ENCODE data around the gene ZDHHC14. TPM values are rescaled to one million over a fixed set of nuclear protein-coding genes. Genes with fewer than 3 reads are reported as not detected.

Gene ZDHHC14
- total and polyA plus RNA-seq, 2 of the 8 experiments (the other 6 are each of a cell fraction or from before 2014, with no cell fraction given) = 2.9 to 5.3 TPM

DNA sequence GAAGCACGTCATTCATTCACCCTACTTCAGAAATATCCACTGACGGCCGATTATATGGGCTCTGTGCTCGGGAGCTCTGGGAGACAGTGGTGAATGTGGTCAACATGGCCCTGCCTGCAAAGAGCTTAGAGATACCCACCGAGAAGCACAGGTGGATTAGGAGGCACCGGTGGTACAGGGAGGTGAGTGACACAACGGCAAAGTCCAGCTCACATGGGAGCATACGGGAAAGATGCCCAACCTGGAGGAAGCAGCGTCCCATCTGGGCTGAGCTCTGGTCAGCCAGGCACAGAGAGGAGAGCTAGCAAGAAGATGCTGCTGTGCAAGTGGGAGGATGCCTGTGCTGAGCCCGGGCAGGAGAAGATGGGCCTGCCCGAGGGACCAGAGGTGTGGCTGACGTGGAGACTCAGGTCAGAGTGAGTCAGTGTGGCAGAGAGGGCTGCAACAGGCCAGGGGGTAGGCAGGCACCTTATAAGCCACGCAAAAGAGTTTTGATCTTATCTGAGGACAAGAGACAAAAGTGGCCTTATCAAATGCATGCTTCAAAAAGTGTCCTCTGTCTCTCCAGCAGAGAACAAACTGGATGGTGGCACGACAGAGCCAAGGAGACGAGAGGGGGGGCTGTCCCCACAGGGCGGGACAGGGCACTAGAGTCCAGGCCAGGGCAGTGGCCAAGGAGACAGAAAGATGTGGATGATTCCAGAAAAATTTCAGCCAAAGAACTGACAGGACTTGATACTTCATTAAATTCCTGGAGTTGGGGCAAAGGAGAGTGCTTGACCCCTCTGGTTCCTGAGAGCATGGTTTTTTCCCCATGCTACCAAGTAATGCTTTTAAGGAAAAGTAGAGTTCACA is 227.5 kb downstream of the ZDHHC14 start (continued):
- TF ChIP-seq NRF1 (IDR thresholded peaks at IDR 0.05; ENCODE audit: low read depth, low read length) (no peak), SAP30 (IDR thresholded peaks at IDR 0.05; ENCODE audit: insufficient read depth, insufficient replicate concordance, low read length) (no peak), RFX5 (IDR thresholded peaks at IDR 0.05; ENCODE audit: borderline replicate concordance, low read depth, low read length) (no peak), ZNF274 (IDR thresholded peaks at IDR 0.05; ENCODE audit: borderline replicate concordance, extremely low read depth, low read length) (no peak), HDAC6 (IDR thresholded peaks at IDR 0.05; ENCODE audit: low read depth, low read length) (no peak)
- TF ChIP-seq, protein P1, sequence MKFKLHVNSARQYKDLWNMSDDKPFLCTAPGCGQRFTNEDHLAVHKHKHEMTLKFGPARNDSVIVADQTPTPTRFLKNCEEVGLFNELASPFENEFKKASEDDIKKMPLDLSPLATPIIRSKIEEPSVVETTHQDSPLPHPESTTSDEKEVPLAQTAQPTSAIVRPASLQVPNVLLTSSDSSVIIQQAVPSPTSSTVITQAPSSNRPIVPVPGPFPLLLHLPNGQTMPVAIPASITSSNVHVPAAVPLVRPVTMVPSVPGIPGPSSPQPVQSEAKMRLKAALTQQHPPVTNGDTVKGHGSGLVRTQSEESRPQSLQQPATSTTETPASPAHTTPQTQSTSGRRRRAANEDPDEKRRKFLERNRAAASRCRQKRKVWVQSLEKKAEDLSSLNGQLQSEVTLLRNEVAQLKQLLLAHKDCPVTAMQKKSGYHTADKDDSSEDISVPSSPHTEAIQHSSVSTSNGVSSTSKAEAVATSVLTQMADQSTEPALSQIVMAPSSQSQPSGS (IDR thresholded peaks at IDR 0.05; ENCODE audit: low read length) = no peak
